Activated CD4-positive, alpha-beta T cell treated with anti-CD3 and anti-CD28 coated beads, Interleukin-2, Interleukin-4, amounts not matched to agents 100 ng/mL and 50 ng/mL, durations not matched to agents 16 hours and 8 hours (primary cell): ENCODE measurements around the gene GALNT6.
"Not testable (repeated sequence)": the region's sequence is repeated elsewhere in the genome, so short reads cannot be mapped to it uniquely, and the experiment has no call there.

Experiments
- DNase-seq: peaks from one replicate; pipeline ENCODE4 v3.0.0-alpha.2; 2020; ENCODE audit warnings: low spot score

Gene GALNT6

GRCh38 chr12:51323317-51323960 is 67.8 kb downstream of the GALNT6 start:
- peak; percentile 55 for DNase-seq

DNA sequence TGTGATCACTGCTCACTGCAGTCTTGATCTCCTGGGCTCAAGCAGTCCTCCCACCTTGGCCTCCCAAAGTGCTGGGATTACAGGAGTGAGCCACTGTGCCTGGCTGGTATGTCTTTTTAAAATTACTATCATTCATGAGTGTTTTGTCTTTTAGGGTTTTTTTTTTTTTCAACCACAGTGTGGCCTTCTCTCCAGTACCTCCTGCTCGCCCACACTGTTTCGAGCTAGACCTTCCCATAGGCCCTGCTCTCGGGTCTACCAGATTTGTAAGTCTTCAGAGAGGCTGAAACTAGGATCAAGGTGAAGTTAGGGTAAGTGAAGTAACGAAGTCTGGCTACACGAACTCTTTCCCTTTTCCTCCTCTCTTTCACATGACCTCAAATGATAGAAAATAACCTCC is 68.8 kb downstream of the GALNT6 start:
- DNase-seq = no peak

- DNase-seq = no peak
Observed at GRCh38 chr12:51321882-51322281, 69.3 kb downstream of the GALNT6 start.

GRCh38 chr12:51320695-51321320 is 70.4 kb downstream of the GALNT6 start:
- peak; percentile 24 for DNase-seq

GRCh38 chr12:51320311-51320694 is 70.9 kb downstream of the GALNT6 start:
- no peak for DNase-seq

GRCh38 chr12:51318846-51319599 is 72.2 kb downstream of the GALNT6 start:
- DNase-seq = peak; percentile 55

DNA sequence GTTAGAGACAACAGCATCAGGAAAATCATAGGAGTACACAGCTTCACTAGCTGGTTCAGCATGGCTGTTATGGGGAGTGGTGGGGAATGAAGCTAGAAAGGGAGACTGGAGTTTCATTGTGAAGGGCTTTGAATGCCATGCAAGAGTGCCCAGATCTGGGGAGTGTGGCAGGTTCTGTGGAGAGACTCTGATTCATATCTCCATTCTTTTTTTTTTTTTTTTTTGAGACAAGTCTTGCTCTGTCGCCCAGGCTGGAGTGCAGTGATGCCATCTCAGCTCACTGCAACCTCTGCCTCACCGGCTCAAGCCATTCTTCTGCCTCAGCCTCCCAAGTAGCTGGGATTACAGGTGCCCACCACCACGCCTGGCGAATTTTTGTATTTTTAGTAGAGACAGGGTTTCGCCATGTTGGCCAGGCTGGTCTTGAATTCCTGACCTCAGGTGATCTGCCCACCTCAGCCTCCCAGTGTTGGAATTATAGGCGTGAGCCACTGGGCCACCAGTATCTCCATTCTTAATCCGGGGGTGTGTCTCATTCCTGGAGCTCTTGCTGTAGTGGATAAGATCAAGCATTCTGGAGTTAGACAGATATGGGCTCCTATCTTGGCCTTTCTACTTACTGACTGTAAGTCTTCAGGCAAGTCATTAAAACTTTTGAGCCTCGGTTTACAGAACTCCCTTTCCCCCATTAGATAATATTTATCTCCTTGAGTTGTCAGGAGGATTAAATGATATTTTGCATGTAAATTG is 73.0 kb downstream of the GALNT6 start:
- not testable (repeated sequence) for DNase-seq

- DNase-seq = no peak
Observed at GRCh38 chr12:51311389-51311788, 79.8 kb downstream of the GALNT6 start.

DNA sequence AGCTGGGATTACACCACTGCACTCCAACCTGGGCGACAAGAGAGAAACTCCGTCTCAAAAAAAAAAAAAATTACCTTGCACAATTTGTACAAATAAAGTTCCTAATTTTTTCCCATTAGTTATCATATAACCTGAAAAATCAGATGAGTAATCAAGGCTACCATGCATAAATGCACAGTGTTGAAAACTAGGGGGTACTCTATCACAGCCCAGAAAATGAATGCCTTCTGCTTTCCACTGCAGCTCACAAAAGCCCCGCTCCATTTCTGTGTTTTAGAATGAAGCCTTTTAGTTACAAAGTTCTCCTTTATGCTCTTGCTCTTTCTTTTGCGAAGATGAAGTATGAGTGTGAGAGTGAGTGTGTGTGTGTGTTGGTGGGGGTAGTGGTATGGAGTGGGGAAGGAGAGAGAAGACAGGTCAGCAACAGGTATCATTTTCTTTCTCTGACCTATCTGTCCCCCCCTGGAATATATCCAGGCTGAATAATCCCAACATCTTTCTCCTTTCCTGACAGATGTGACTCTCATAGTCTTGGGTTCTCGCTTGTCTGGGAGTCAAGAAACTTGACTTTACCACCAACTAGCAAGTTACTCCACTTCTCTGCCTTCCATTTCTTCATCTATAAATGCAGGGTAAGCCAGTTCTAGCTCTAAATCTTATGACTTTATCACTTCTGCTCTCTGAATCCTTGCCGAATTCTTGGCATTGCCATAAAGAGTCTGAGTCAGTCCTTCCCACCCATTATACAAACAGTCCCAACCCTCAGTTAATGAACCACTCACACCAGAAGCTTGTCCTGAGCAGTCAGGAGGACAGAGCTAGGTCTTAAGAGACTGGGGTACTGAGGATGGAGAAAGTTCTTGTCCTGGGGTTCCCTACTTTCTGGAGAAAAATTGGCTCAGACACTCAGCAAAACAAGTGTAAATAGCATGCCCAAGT is 83.3 kb downstream of the GALNT6 start:
- DNase-seq = no peak

DNA sequence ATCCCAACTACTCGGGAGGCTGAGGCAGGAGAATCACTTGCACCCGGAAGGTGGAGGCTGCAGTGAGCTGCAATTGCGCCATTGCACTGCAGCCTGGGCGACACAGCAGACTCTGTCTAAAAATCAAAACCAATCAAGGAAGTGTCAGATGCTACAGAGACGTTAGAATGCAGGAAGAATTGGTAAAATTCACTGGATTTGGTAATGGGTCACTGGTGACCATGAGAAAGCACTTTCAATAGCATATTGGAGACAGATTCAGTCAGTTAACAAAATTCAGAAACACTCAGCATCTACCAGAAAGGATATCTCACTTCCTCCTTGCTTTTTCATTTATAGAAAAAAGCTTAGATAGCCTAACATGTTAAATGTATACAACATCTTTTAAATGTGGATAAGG is 84.7 kb downstream of the GALNT6 start:
- DNase-seq = no peak
